SK-N-SH treated with all-trans-retinoic acid at 6 μM for 48 hours (cell line): ENCODE results near the gene TRIM31.

Experiments
- ARNTL ChIP-seq: fragments of 450-650 bp; formaldehyde crosslinking; IDR thresholded peaks from 2 replicates; pipeline ENCODE4 v1.5.0; 2020; ENCODE audit warnings: low read depth, mild to moderate bottlenecking, moderate library complexity, borderline replicate concordance
- BACH2 ChIP-seq: fragments of 250-450 bp; sonication (Bioruptor Pico); IDR thresholded peaks from 2 replicates; pipeline ENCODE4 v1.9.0; 2021; ENCODE audit warnings: mild to moderate bottlenecking, borderline replicate concordance
- CREB5 ChIP-seq: fragments of 250-450 bp; sonication (Bioruptor Pico); IDR thresholded peaks from 2 replicates; pipeline ENCODE4 v1.5.1; 2020; ENCODE audit warnings: low read depth, mild to moderate bottlenecking, moderate library complexity
- CSDC2 ChIP-seq: fragments of 250-450 bp; sonication (Bioruptor Pico); IDR thresholded peaks from 2 replicates; pipeline ENCODE4 v1.5.0; 2020; ENCODE audit warnings: mild to moderate bottlenecking, moderate library complexity
- CSRNP3 ChIP-seq: fragments of 250-450 bp; sonication (Bioruptor Pico); IDR thresholded peaks from 2 replicates; pipeline ENCODE4 v1.5.1; 2021; ENCODE audit warnings: mild to moderate bottlenecking, moderate library complexity
- POU6F1 ChIP-seq: fragments of 250-450 bp; sonication (Bioruptor Pico); IDR thresholded peaks from 2 replicates; pipeline ENCODE4 v1.8.0; 2021; ENCODE audit warnings: low read depth, mild to moderate bottlenecking, moderate library complexity, borderline replicate concordance
- PPARA ChIP-seq: fragments of 250-450 bp; sonication (Bioruptor Pico); IDR thresholded peaks from 2 replicates; pipeline ENCODE4 v1.5.0; 2020; ENCODE audit warnings: mild to moderate bottlenecking, borderline replicate concordance
- RARB ChIP-seq: fragments of 250-450 bp; sonication (Bioruptor Pico); IDR thresholded peaks from 2 replicates; pipeline ENCODE4 v1.8.0; 2021; ENCODE audit warnings: mild to moderate bottlenecking, moderate library complexity
- SNAI2 ChIP-seq: fragments of 250-450 bp; sonication (Bioruptor Pico); IDR thresholded peaks from 2 replicates; pipeline ENCODE4 v1.5.0; 2020; ENCODE audit warnings: mild to moderate bottlenecking, moderate library complexity
- TSHZ2 ChIP-seq: fragments of 250-450 bp; sonication (Bioruptor Pico); IDR thresholded peaks from 2 replicates; pipeline ENCODE4 v1.5.0; 2020; ENCODE audit warnings: mild to moderate bottlenecking, moderate library complexity
- ZC3H10 ChIP-seq: fragments of 250-450 bp; sonication (Bioruptor Pico); IDR thresholded peaks from 2 replicates; pipeline ENCODE4 v1.5.1; 2021; ENCODE audit warnings: mild to moderate bottlenecking, moderate library complexity
- ZNF565 ChIP-seq: fragments of 450-650 bp; formaldehyde crosslinking; conservative IDR thresholded peaks from 2 replicates; pipeline ENCODE4 v1.5.0; 2020; ENCODE audit warnings: low read depth, mild to moderate bottlenecking, moderate library complexity

- TF ChIP-seq CSDC2 (CRISPR knock-in tag) (no peak), ZC3H10 (CRISPR knock-in tag) (no peak), RARB (CRISPR knock-in tag) (no peak), CSRNP3 (CRISPR knock-in tag) (no peak), ZNF565 (CRISPR knock-in tag) (no peak), ARNTL (no peak), BACH2 (CRISPR knock-in tag) (no peak), CREB5 (CRISPR knock-in tag) (no peak), SNAI2 (no peak), PPARA (CRISPR knock-in tag) (no peak), POU6F1 (CRISPR knock-in tag) (no peak), TSHZ2 (CRISPR knock-in tag) (no peak)
Observed at GRCh38 chr6:30145818-30146217, 32.9 kb upstream of the TRIM31 start.
